H1 (cell line): Measurements from ENCODE around the gene COMP. TPM values are rescaled to one million over a fixed set of nuclear protein-coding genes. Genes with fewer than 3 reads are reported as not detected.

Source experiments
- EGR1 ChIP-seq: IDR thresholded peaks from 2 replicates; pipeline ENCODE4 v1.6.1; 2011; ENCODE audit warnings: low read depth, low read length, borderline replicate concordance
- JUN ChIP-seq: IDR thresholded peaks from 2 replicates; pipeline ENCODE4 v1.6.1; 2011; ENCODE audit warnings: low read depth, mild to moderate bottlenecking, improper control_type of control experiment, low read length
- SAP30 ChIP-seq: fragments of 300-600 bp; sonication (generic); IDR thresholded peaks from 2 replicates; pipeline ENCODE4 v1.7.1; 2012; ENCODE audit warnings: low read length, moderate library complexity, mild to moderate bottlenecking, inconsistent platforms; ENCODE audit not compliant: insufficient read depth, insufficient replicate concordance
- polyA plus RNA-seq, 7 experiments: library from polyadenylated mRNA; depleted of rRNA in 3 of 7; stranded (reverse) in 5 of 7; unstranded in 2 of 7; fragments of >200 nt in 5 of 7; fragments of 200-250 nt in 2 of 7; gene quantifications; 1 replicate in 5 of 7; 2 replicates in 1 of 7; 4 replicates in 1 of 7; pipeline versions ENCODE4 v1.2.1 to v1.2.3, GENCODE V29; 2011 to 2013; ENCODE audit warnings: missing spikeins in 2 of 7, mixed read lengths in 2 of 7
- total RNA-seq: library from RNA; stranded (reverse); fragmentation: NEBNext Ultra II Directional; extraction: Animal tissue kit (Norgen Biotek cat#: 25700); gene quantifications from 2 replicates; pipeline ENCODE4 v1.2.1, GENCODE V29; 2021

The COMP gene
- total and polyA plus RNA-seq, 2 of the 8 experiments (the other 6 are each of a cell fraction or from before 2014, with no cell fraction given) = 0.17 TPM

DNA sequence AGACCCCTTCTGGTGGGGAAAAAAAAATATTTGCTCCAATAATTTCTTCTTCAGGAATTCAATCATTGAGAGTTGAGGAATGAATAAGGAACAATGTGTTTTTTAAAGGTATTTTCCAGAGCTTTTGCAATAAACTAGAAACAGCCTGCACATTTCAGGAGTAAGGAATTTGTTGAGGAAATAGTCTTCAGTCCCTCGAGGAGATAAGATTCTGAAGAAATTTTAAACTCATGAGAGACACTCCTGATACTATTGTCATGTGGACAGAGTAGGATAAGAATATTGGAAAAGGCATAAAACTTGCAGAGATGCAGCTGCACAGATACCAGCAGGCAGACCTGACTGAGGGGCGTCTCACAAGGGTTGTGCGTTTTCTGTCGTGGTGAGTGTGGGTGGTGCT is 36.6 kb downstream of the COMP start (continued):
- TF ChIP-seq JUN (no peak), EGR1 (no peak), SAP30 (no peak)
